Urothelium cell line (cell line): ENCODE data around the gene GLOD4.
"Not testable (repeated sequence)": the region's sequence is repeated elsewhere in the genome, so short reads cannot be mapped to it uniquely, and the experiment has no call there.

Source experiments
- DNase-seq: peaks from one replicate; pipeline ENCODE4 v3.0.0; 2011; ENCODE audit warnings: low spot score, mixed read lengths
- FAIRE-seq: peaks from 2 replicates; lab custom pipeline; 2011; peaks lifted over from hg19 to GRCh38; lab: Jason Lieb, UNC

Gene GLOD4

DNA sequence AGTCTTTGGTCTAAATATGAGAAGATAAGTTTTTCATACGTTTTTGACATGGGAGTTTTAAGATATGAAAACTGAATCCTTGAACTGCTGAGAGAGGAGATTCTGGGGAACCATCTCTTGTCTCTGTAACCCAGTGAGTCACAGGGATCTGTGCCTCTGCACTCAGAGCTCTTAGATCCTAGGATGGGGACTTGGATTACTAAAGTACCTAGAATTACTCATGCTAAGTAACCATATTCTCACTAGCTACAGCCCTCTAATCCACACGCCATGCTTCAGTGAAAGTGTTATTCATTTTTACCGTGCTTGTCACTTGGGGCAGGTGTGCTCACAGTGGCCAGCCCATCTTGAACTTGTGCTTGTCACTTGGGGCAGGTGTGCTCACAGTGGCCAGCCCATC lies 2.1 kb upstream of the GLOD4 start:
- FAIRE-seq = no peak
- no peak for DNase-seq

DNA sequence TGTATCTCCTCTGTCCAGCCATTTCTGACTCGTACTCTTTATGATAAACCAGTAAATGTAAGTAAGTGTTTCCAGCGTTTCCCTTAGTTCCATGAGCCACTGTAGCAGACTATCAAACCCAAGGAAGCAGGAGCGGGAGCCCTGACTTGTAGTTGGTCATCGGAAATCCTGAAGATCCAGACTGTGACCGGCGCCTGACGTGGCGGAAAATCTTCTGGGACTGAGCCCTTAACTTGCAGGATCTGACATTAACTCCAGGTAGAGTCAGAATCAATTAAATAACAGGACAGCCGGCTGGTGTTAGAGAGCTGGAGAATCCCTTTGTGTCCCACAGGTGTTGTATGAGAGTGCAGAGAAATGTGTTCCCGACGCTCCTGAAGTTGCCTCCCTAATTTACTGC lies 4.0 kb downstream of the GLOD4 start:
- FAIRE-seq (no peak), DNase-seq (no peak)

DNA sequence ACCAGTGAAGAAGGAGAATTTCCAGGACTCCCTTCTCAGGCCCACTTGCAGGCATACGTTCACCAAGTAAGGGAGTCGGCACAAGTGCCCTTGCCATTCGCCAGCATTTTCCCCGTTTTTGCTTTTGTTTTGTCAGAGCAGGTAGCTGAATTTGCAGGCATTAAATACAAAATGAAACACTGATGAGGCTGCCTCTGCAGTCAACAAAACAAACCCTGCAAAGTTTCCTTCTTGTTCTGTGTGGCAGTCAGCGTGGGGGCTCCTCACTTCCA lies 7.8 kb downstream of the GLOD4 start:
- DNase-seq (no peak), FAIRE-seq (no peak)

DNA sequence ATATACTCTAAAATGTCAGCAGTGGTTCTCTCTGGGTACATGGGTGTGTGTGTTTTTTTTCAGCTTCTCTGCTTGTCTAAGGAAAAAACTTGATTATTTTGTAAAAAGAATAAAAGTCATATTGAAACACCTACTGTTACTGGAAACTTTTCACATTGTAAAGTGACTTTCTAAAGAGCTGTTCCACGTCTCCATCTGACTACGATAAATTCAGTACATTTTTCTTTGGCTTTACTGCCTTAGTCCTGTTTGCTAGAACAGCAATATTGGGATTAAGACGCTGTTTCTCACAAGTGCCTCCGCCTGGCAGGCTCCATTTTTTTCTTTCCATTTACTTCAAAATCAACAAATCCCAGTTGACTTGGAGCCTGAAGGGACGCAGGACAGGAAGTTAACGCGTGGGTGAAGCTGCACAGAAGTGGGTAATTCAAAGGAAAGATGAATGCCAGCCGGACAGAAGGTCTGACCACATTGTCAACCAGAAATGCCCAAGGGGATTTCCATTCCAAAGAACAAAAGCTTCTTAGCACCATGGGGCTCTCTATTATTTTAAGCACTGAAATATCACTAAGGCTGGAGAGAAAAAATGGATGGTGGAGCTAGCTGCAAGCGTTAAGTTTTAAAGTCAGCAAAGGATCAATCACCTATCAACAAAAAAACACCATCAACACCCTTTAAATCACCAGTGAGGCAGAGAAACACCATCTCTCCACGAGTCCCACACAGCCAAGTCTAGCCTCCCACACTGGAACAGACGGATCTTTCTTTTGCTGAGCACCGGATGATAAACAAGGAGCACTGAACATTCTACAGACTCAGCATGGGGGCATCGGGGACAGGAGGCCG lies 8.4 kb downstream of the GLOD4 start:
- no peak for DNase-seq
- FAIRE-seq = no peak

DNA sequence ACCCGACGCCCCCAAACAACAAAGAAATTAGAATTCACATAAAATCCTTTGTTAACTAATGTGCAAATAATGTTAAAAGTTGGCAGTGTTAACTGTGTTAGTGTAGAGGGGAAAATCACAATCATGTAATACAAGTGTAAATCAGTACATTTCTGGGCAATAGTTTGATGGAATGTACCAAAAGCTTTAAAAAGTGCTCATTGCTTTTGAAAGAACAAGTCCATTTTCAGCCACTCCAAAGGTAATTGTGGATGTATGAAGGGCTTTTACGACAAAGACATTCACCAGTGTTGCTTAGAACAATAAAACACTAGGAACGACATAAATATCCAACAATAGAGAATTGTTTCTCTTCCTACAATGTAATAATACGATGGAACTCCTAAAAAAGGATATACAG lies 9.1 kb downstream of the GLOD4 start:
- DNase-seq (no peak), FAIRE-seq (no peak)

DNA sequence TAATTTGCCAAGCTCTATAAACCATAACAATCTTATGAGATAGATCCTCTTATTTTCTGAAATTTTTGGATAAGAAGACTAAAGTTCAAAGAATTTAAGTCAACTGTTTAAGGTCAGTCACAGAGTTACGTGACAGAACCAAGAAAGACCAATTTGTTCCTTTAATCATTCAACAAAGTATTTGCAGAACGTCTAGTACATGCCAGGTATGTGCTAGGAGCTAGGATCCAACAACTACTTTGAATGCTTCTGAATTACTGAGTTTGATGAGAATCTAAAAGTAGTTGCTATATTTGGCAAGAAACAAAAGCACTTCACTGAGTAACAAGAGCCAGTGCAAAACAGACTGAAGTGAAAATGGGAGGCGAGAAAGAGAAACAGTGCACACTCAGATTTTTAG lies 15.0 kb downstream of the GLOD4 start:
- DNase-seq = no peak
- no peak for FAIRE-seq

DNA sequence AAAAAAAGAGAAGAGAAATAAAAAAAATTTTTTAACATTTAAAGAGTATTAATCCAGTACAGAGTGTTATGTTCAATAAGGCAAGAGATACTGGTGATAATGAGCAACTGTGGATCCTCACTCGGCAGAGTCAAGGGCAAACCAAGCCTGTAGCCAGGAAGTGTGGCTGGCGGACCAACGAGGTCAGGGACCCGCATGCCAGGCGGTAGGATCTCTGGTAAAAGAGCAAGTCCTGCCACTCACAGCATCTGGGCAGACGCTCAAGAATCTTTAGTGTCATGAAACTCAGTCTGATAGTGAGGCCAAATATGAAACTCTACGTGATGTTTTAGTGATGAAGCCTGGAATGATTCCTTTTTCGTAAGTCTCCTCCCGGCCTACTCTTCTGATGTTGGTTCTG lies 21.7 kb downstream of the GLOD4 start:
- no peak for FAIRE-seq

DNA sequence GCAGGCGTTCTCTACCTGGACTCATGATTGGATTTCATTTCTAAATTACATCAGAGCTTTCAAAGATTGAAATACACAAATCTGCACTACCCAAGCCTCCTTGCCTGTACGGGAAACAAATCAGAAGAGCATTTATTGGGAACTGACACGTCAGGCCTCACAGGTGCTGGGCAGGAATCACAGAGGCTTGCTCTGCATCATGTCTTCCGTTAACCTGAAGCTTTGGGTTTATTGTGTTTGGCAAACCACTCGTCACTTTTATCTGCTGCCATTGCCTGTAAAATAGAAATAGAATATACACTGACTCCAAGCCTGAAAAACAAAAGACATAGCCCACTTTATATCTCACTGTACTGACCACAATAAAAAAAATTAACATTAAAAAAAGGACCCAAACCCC lies 22.1 kb downstream of the GLOD4 start:
- FAIRE-seq = no peak
- DNase-seq = no peak

More for the DNA sequence above, 21.7 kb downstream of the GLOD4 start:
- no peak for DNase-seq

DNA sequence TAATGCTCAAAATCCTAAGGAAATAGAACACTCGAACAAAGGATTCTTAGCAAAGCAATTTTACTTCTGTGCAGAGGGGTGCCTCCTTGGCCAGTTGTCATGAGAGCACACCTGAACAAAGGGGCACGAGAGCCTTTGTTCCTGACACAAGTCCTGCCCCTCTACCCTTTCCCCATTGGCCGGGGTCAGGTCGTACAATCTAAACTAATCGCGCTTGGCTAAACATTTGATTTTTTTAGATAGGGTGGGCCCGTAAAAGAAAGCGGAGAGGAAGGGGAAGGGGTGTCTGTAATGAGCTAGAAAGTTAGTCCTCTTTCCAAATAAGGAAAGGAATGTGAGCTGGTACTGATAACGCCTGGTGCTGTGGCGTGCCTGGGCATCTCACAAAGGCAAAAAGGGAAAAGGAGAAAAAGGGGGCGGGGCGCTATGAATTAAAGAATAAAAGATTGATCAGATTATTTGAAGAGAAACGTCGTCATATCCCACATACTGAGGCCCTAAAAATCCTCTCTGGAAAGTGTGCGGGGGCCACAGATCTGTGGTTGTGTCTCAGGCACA lies 26.0 kb downstream of the GLOD4 start:
- not testable (repeated sequence) for DNase-seq, FAIRE-seq

DNA sequence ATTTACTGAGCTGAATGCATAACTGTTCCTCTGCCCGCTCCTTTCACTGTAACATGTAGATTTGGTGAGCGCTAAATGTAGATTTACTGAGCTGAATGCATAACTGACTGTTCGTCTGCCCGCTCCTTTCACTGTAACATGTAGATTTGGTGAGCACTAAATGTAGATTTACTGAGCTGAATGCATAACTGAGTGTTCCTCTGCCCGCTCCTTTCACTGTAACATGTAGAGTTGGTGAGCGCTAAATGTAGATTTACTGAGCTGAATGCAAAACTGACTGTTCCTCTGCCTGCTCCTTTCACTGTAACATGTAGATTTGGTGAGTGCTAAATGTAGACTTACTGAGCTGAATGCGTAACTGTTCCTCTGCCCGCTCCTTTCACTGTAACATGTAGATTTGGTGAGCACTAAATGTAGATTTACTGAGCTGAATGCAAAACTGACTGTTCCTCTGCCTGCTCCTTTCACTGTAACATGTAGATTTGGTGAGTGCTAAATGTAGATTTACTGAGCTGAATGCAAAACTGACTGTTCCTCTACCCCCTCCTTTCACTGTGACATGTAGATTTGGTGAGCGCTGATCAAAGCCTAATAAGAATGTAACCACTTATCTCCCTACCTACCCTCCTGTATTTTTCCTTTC lies 26.6 kb downstream of the GLOD4 start:
- FAIRE-seq = not testable (repeated sequence)

DNA sequence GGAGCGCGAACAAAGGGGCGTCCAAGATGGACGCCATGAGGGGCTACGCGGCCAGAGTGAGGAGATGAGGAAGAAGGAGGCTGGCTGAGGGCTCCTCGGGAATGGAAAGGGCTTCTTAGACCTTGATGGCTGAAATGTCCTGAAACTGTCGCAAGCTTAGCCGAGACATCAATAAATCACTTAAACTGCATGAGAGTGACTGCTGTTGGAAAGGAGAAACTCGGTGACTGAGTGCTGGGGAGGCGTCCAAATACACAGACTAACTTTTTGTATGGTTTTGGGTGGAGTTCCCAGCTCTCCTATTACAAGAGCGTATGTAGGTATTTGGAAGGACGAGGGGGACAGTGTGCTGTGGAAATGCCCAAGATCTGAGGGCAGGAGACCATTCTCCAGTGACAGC lies 28.7 kb downstream of the GLOD4 start:
- no peak for FAIRE-seq

More for the DNA sequence above, 26.6 kb downstream of the GLOD4 start:
- DNase-seq = not testable (repeated sequence)

DNA sequence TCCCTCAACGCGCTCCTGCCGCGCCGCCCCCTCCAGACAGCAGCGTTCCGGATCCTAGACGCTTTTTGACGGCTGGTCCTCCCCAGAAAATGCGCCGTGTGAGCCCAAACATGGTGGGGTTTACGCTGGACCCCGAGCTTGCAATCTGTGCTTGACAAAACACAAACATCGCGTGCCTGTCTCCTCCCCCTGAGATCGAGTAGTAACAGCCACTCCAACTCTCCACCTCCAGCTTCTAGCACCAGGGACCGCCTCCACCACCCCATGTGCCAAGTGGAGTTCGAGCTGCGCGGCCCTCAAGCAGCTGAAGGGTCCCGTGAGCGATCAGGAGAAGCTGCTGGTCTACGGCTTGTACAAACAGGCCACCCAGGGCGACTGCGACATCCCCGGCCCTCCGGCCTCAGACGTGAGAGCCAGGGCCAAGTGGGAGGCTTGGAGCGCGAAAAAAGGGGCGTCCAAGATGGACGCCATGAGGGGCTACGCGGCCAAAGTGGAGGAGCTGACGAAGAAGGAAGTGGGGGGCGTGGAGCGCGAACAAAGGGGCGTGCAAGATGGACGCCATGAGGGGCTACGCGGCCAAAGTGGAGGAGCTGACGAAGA lies 29.4 kb downstream of the GLOD4 start:
- no peak for DNase-seq
- FAIRE-seq = no peak

More for the DNA sequence above, 28.7 kb downstream of the GLOD4 start:
- DNase-seq = no peak

DNA sequence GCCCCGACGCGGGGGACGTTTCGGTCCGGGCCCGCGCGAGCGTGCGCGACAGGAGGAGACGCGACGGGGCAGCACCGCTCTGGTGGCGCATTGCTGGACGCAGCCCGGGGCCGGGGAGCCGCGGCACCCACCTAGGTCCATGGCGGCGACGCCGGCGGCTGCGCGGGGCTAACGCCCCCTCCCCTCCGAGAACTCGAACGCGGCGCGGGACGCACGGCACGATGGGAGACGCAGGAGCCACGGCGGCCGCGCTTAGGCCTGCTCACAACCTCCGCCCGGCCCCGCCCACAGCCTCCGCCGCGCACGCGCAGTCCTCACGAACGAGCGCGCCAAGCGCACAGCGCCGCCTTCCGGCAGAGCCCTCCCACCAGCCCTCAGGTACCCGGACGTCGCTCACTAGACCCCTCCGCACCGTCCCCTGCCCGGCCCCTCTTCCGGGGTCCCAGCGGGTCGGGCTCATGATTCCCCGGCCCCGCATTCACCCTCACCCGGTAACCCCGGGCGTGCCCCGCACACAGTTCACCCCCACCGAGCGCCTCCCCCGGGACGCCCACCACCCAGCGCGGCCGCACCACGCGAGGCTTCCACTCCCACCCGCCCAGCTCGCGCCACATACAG lies 30.0 kb downstream of the GLOD4 start, which contains the start of gene GEMIN4:
TSS of gene GEMIN4 (minus strand) at position 263 of the 618 bp plus-strand sequence. CDS start at position 141, 122 bp downstream.
- FAIRE-seq (no peak), DNase-seq (peak; percentile 93)

DNA sequence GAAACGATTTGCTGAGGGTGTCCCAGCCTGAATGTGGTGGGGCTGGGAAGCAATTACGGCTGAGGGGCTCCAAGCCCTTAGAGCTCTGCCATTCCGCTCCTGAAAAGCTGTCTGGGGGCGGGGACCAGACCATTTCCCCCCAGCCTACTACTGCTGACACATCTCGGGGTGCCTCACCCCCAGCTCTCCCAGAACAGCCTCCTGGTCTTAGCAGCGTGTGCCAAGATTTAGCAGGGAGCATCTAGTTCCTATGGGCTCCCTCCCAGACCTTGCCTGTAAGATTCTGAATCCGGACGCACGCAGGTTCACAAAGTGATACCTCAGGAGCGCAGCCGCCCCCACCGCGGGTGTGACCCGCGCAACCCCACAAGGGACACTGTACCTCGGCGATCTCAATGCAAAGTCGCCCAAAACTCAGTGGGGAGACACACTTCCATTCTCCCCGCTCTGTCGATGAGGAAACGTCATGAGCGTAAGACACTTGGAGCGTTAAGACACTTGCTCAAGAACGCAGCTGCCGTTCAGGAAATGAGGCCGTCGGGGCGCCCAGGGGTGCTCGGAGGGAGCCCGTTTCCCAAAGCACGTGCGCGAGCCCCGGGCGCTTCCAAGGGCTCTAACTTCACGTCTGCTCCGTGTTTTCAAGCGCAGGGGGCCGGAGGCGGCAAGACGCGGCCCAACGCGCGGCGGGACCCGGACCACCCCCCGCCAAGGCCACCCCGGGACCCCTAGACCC lies 30.6 kb downstream of the GLOD4 start:
- FAIRE-seq (no peak), DNase-seq (no peak)

DNA sequence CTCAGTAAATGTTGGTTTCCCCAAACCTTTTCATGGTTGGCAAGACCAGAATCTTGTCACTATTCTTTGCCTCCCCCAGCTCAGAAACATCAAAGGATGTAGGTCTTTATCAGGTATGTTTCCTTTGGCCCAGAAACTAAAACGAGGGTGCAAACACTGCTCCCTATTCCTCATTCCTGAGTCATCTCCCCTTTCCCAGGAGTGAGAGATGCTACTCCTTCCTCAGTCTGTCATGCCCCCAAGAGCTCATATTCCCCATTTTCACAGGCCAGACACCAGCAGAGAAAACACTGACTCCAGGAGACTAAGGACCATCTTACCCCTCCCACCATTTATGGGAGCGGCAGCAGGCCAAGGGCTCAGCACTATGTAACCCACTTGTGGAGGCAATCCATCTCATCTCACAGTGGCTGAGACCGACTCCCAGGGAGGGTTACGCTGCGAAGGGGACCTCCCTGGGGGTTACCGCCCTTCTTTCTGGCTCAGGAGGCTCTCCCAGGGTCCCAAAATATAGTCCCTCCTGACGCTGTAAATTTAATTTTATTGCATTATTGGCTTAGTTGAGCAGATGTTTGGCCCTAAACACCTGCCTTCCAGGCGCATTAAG lies 31.5 kb downstream of the GLOD4 start:
- DNase-seq (no peak), FAIRE-seq (no peak)

DNA sequence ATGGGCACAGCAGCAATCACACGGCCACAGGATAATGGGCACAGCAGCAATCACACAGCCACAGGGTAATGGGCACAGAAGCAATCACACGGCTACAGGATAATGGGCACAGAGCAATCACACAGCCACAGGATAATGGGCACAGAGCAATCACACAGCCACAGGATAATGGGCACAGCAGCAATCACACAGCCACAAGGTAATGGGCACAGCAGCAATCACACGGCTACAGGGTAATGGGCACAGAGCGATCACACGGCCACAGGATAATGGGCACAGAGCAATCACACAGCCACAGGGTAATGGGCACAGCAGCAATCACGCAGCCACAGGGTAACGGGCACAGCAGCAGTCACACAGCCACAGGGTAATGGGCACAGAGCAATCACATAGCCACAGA lies 32.7 kb downstream of the GLOD4 start:
- not testable (repeated sequence) for FAIRE-seq, DNase-seq

DNA sequence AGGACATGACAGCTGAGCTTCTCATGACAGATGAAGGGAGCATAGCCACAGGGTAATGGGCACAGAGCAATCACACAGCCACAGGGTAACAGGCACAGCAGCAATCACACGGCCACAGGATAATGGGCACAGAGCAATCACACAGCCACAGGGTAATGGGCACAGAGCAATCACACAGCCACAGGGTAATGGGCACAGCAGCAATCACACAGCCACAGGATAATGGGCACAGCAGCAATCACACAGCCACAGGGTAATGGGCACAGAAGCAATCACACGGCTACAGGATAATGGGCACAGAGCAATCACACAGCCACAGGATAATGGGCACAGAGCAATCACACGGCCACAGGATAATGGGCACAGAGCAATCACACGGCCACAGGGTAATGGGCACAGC lies 33.5 kb downstream of the GLOD4 start:
- not testable (repeated sequence) for DNase-seq
- FAIRE-seq = peak; percentile 87

DNA sequence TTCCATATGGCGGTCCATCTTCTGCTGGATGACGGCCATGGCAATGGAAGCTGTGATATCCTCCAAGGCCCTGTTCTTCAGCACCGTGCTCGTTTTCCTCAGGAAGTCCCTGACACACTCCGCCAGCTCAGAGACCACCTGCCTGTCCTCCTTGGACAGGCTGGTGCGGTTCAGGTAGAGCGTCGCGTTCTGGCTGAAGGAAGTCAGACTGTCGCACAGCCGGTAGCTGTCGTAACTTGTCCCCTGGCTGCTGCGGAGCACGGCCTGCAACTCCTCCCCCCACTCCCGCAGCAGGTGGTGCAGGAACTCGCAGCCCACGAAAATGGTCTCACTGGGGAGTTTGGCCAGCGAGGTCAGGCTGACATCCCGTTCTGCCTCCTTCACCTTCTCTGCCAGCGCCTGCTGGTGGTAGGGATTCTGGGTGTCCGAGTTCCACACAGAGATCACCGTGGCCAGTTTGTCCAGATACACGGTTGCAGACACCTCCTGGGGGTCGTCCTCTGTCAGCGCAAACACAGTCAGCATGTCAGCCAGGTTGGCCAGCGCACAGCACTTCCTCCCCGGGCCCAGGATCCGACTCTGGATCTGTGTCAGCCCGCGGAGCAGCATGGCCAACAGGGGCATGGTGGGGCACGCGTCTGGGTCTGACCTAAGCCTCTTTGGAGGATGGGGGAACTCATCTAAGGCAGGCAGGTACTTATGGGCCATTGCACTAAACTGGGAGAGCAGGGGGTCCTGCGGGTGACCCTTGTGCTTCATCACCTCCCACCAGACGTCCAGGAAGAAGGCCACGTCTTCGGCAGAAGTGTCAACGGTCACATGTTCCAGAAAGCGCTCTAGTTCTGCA lies 35.1 kb downstream of the GLOD4 start:
- no peak for DNase-seq
- no peak for FAIRE-seq

DNA sequence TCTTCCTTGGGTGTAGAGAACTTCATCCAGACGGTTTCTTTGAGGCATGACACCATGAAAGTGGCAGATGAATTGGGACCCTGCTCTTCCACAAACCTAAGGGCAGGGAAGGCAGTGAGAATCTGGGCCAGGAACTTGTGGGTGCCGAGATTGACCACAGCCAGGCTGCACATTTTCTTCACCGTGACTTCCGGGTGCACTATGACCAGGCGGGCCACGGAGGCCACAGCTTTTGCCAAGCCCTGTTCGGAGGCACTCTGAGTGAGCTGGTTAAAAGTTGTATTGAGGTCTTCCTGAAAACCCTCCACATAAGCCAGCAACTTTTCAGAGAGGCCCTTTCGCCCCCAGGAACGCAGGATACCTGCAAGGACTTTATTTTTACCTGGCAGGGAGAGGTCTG lies 35.9 kb downstream of the GLOD4 start:
- no peak for FAIRE-seq
- no peak for DNase-seq
